ENCODE results near the gene WDR87.
"Not testable (repeated sequence)": the region's sequence is repeated elsewhere in the genome, so short reads cannot be mapped to it uniquely, and the experiment has no call there.

WDR87 gene

GRCh38 chr19:37929355-37929923, 23.0 kb upstream of the WDR87 start:
- no peak for DNase-seq

- peak; percentile 60 for DNase-seq
Measured at GRCh38 chr19:37928527-37929286, 22.3 kb upstream of the WDR87 start.

GRCh38 chr19:37926711-37927110, 20.3 kb upstream of the WDR87 start:
- no peak for DNase-seq

- DNase-seq = no peak
Measured at GRCh38 chr19:37926255-37926654, 19.9 kb upstream of the WDR87 start.

GRCh38 chr19:37925212-37925611, 18.8 kb upstream of the WDR87 start:
- DNase-seq = no peak

- DNase-seq = not testable (repeated sequence)
Measured at GRCh38 chr19:37924573-37924972, 18.2 kb upstream of the WDR87 start.

- DNase-seq = no peak
Measured at GRCh38 chr19:37920591-37921450, 14.4 kb upstream of the WDR87 start.

- no peak for DNase-seq
Measured at GRCh38 chr19:37914908-37915307, 8.5 kb upstream of the WDR87 start.

GRCh38 chr19:37909661-37910199, 3.3 kb upstream of the WDR87 start:
- no peak for DNase-seq

- no peak for DNase-seq
Measured at GRCh38 chr19:37907735-37908455, 1.5 kb upstream of the WDR87 start.

- DNase-seq = peak; percentile 84
Measured at GRCh38 chr19:37906869-37907734, 708 bp upstream of the WDR87 start, which contains the start of gene SIPA1L3. TSS of gene SIPA1L3 (plus strand) at chr19:37907208. CDS start at chr19:38081566, 174,358 bp downstream.

- DNase-seq = no peak
Measured at GRCh38 chr19:37903096-37903495, 3.3 kb downstream of the WDR87 start.

GRCh38 chr19:37902668-37903067, 3.7 kb downstream of the WDR87 start:
- peak; percentile 74 for DNase-seq

GRCh38 chr19:37899966-37900365, 6.4 kb downstream of the WDR87 start:
- DNase-seq = no peak

- no peak for DNase-seq
Measured at GRCh38 chr19:37899453-37899852, 6.9 kb downstream of the WDR87 start.

GRCh38 chr19:37896180-37896579, 10.2 kb downstream of the WDR87 start:
- DNase-seq = no peak

- no peak for DNase-seq
Measured at GRCh38 chr19:37893845-37894575, 12.4 kb downstream of the WDR87 start.

GRCh38 chr19:37886571-37886970, 19.8 kb downstream of the WDR87 start:
- no peak for DNase-seq

- no peak for DNase-seq
Measured at GRCh38 chr19:37885392-37885791, 21.0 kb downstream of the WDR87 start.

GRCh38 chr19:37877147-37877546, 29.2 kb downstream of the WDR87 start:
- no peak for DNase-seq

- no peak for DNase-seq
Measured at GRCh38 chr19:37876032-37876431, 30.4 kb downstream of the WDR87 start.

Measured in NCI-H1048 (cell line).